ENCODE measurements around the gene HBB.
A peak's percentile ranks its signal among the peaks of the same experiment; 100 is the strongest.

The HBB gene

DNA sequence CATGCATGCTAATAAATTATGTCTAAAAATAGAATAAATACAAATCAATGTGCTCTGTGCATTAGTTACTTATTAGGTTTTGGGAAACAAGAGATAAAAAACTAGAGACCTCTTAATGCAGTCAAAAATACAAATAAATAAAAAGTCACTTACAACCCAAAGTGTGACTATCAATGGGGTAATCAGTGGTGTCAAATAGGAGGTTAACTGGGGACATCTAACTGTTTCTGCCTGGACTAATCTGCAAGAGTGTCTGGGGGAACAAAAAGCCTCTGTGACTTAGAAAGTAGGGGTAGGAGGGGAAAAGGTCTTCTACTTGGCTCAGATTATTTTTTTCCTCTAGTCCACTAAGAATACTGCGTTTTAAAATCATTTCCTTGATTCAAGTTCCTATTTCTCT, 810 bp upstream of the HBB start:
- DNase-seq (ENCODE audit: low read depth), result no peak

DNA sequence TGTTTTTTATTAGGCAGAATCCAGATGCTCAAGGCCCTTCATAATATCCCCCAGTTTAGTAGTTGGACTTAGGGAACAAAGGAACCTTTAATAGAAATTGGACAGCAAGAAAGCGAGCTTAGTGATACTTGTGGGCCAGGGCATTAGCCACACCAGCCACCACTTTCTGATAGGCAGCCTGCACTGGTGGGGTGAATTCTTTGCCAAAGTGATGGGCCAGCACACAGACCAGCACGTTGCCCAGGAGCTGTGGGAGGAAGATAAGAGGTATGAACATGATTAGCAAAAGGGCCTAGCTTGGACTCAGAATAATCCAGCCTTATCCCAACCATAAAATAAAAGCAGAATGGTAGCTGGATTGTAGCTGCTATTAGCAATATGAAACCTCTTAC, 1.4 kb downstream of the HBB start:
- DNase-seq (ENCODE audit: low read depth), result no peak

DNA sequence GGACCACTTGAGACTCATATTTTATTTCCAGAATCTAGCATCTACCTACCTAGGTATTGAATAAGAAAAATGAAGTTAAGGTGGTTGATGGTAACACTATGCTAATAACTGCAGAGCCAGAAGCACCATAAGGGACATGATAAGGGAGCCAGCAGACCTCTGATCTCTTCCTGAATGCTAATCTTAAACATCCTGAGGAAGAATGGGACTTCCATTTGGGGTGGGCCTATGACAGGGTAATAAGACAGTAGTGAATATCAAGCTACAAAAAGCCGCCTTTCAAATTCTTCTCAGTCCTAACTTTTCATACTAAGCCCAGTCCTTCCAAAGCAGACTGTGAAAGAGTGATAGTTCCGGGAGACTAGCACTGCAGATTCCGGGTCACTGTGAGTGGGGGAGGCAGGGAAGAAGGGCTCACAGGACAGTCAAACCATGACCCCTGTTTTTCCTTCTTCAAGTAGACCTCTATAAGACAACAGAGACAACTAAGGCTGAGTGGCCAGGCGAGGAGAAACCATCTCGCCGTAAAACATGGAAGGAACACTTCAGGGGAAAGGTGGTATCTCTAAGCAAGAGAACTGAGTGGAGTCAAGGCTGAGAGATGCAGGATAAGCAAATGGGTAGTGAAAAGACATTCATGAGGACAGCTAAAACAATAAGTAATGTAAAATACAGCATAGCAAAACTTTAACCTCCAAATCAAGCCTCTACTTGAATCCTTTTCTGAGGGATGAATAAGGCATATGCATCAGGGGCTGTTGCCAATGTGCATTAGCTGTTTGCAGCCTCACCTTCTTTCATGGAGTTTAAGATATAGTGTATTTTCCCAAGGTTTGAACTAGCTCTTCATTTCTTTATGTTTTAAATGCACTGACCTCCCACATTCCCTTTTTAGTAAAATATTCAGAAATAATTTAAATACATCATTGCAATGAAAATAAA, 2.1 kb downstream of the HBB start:
- no peak for DNase-seq (ENCODE audit: low read depth)

DNA sequence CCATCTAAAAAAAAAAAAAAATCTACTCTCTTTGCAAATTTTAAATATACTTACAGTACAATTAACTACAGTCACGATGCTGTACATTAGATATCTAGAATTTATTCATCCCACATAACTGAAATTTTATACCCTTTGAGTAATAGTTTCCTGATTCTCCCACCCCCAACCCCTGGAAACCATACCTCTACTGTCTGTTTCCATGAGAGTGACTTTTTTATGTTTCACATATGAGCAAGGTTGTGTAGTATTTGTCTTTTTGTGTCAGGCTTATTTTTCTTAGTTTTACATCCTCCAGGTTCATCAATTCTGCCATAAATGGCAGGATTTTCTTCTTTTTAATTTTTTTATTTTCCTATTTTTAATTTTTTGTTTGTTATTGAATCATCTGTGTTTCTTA, 3.2 kb downstream of the HBB start:
- DNase-seq (ENCODE audit: low read depth), result no peak

DNA sequence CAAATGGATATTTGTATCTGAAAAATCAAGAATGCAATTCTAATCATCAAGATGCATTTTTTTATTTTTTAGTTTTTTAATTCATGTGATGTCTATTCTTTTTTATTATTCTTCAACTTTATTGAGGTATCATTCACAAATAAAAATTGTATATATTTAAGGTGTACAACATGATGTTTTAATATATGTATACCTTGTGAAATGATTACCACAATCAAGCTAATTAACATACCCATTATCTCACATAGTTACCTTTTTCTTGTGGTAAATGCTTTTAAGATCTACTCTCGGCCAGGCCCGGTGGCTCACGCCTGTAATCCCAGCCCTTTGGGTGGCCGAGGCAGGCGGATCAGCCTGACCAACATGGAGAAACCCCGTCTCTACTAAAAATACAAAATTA, 3.7 kb downstream of the HBB start:
- no peak for DNase-seq (ENCODE audit: low read depth)

DNA sequence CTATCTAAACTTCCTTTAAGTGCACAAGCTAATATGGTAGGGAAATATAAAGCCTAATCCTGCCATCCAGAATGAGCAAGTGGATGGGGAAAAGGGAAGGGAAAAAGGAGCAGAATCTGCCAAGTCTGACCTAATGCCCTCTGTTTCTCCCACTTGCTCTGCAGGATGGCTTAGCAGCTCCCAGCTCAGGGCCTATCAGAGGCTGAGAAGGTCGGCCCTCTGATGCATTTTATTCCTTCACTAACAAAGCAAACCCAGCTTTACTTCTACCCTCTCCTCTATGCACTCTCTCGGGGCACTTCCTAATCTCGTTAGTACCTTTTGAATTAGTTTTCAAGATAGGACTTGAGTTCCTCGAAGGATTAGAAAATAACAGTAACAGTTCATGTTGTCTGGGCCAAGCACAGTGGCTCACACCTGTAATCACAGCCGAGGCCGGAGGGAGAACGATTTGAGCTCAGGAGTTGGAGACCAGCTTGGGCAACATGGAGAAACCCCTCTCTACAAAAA, 16.4 kb downstream of the HBB start:
- DNase-seq (ENCODE audit: low read depth), result no peak

DNA sequence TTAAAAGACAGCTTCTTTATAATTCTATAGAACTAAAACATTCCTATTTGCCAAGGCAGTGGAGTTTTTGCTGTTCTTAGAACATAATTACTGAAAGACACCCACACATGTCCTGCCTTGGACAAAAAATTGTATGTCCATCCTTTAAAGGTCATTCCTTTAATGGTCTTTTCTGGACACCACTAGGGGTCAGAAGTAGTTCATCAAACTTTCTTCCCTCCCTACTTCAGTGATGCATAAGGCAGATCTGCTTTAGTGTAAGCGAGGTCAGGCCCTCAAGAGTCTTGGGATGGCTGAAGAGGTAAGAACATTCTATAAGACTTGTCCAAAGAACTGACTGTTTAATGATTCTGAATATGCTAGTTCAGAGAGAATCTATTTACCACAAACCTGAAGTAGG, 22.1 kb downstream of the HBB start:
- DNase-seq (ENCODE audit: low read depth), result peak; percentile 84

DNA sequence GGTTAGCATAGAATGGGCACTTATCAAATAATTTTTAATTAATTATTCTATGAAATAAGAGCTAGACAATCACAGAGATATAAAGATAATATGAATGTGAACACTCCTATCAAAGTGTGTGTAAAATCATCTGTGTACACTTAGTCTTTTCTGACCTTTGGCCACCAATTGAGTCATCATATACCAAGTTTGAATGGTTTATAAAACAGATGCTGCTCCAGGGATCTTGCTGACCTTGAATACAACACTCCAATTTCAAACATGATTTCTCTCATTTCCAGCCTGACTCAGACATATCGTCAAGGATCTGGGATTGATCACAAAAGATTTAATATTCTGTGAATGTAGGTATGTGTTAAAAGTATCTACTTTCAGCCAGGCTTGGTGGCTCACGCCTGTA, 23.5 kb downstream of the HBB start:
- peak; percentile 10 for DNase-seq (ENCODE audit: low read depth)

DNA sequence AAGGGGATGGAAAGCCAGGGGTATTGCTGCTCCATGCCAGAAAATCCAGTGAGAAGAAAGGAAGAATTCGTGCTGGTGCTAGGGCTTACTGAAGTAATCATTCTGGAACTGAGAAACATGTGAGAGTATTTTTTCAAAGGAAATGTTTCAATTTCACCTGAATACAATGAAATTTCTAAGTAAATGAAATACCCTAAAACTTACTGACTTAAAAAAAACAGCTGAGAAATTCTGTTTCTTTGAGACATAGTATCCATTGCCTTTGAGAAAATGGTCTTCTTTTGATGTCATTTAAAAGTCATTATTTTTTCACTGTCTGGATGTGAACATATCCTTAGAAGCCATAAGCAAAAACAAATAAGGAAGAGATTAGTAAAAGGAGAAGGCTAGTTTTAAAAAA, 26.3 kb downstream of the HBB start, which contains the start of gene OR51V1:
Gene OR51V1, minus strand, starts transcription at position 101 of the 400 bp plus-strand sequence. Its CDS starts 0 bp downstream, at position 101.
- DNase-seq (ENCODE audit: low read depth), result no peak

DNA sequence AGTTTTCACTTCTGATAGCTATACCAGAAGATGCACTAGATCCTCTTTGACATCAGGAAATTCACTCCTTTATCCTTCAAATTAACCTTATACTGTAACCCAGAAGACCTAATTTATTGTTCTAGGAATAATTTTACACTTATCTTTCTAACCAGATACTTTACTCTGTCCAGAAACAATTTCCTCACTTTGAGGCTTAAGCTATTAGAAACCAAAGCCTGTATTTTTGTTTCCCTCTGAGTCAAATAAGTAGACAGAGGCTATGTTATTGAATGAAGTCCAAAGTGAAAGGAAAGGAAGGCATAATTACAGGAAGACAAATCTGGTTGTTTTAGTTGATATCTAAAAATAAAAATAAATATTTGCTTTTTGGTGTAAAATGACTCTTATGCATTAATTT, 28.6 kb downstream of the HBB start:
- DNase-seq (ENCODE audit: low read depth), result no peak

DNA sequence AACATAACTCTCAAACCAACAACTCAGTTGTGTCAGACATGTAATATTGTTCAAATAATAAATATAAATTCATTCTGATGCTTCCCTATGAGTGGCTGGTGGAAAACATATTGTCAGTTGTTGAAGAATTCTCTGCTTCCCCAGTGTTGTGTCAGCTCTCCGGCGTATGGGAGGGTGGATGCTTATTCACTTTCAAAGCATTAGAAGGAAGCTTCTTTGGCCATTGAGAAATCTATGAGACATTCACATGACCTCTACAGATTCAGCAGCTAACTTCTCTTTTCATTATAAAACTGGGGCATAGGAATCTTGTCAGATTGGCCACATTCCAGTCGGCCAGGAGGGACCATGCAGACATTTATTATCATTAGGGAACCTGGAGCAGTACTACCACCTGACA, 29.3 kb downstream of the HBB start:
- DNase-seq (ENCODE audit: low read depth), result peak; percentile 66

DNA sequence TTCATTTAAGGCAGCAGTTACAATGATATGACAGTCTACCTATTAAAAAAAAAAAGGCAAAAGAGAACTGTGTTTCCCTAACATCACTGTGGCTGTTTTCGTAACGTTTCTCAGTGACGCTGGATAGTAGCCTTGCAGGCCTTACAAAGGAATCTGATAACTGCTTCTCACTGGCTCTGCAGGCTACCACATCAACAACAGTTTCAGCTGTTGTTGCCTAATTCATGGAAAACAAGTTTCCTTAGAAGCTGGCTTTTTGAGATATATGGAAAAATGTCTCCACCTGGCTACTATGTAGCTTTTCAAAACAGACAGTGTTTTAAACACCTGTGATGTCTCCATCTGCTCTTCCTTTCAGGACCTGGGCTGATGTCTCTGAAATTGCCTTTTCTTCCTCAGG, 30.1 kb downstream of the HBB start:
- DNase-seq (ENCODE audit: low read depth), result peak; percentile 11

DNA sequence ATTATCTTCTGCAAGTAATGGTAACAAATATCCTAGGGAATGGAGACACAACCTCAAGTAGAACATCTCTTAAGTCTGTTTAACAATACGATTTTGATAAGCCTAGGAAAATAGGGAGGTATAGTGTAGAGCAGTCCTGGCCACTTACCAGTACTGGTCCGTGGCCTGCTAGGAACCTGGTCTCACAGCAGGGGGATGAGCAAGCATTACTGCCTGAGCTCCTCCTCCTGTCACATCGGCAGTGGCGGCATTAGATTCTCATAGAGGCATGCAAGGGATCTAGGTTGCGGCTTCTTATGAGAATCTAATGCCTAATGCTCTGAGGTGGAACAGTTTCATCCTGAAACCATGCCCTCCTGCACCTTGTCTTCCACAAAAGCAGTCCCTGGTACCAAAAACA, 30.8 kb downstream of the HBB start:
- no peak for DNase-seq (ENCODE audit: low read depth)

DNA sequence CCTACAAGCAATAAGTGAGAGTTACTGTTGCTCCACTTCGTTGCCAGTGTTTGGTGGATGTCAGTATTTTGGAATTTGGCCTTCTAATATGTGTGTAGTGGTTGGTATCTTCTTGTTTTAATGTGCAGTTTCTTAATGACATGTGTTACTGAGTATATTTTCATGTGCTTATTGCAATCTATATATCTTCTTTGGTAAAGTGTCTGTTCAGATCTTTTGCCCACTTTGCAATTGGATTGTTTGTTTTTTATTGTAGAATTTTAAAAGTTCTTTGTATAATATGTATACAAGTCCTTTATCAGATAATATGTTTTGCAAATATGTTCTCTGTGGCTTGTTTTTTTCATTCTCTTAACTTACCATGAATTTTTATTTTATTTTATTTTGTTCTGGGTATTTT, 34.1 kb downstream of the HBB start:
- DNase-seq (ENCODE audit: low read depth), result no peak

DNA sequence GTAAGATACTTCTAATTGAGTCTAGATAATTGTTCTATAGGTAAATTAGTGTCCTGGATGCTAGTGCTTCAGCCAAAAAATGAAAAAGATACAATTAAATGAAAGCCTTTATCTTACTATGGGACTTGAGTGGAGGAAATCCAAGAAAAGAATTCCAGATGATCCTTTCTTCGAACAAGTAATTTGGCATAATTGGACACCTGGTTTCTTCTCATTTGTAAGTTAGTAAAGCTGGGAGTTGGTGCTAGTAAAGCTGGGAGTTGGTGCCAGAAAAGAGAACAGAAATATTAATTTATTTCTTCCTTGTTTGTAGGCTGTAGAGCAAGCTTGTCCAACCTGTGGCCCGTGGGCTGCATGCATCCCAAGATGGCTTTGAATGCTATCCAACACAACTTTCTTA, 38.7 kb downstream of the HBB start:
- DNase-seq (ENCODE audit: low read depth), result no peak

DNA sequence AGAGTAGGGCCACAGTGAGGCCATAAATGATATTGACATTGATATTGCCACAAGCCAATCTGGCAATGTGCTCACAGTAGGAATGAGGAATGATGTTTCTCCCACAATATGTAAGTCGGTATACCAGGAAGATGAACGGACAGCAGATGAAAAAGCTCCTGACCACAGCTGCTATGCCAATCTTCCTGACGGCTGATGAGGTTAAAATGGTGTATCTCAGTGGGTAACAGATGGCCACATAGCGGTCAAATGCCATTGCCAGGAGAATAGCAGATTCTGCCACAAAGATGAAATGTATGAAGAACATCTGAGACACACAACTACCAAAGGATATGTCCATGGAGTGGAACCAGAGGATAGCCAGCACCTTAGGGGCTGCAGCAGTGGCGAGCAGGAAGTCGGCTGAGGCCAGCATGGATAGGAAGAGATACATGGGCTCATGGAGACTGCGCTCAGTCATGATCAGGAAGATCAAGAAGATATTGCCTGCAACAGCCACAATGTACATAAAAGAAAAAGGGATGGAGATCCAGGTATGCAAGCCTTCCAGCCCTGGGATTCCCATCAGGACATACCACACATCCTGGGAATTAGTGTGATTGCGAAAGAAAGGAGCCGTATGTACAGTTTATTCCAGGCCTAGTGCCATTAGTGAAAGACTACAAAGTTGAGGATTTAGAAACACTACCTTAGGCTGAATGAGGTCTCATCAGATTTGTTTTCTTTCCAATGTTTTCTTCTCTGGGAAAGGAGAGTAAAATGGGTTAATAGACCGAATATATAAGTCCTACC, 48.6 kb downstream of the HBB start:
- DNase-seq (ENCODE audit: low read depth), result no peak

All from amniotic epithelial cell (primary cell).